Measurements from ENCODE around the gene TECTA.

- TF ChIP-seq CTCF (IDR thresholded peaks at IDR 0.05) (no peak), POLR2A (IDR thresholded peaks at IDR 0.05) (no peak)
Observed at GRCh38 chr11:121213362-121213893, 112.4 kb downstream of the TECTA start.
